Liver (tissue), 9 donors: ENCODE measurements around the gene RNF217. TPM values are rescaled to one million over a fixed set of nuclear protein-coding genes. Genes with fewer than 3 reads are reported as not detected.

Experiments used
- DNase-seq: peaks from one replicate; pipeline ENCODE4 v3.0.0-alpha.2; 2017; ENCODE audit warnings: low spot score
- H3K27ac ChIP-seq, 2 donors: one replicate each; pipeline ENCODE4 v1.7.0; 2013; ENCODE audit warnings: inconsistent platforms in 2 of 2, low read length in 2 of 2, control low read depth in 1 of 2, low read depth in 1 of 2, mild to moderate bottlenecking in 1 of 2
- H3K27me3 ChIP-seq, 4 donors: one replicate each; pipeline versions ENCODE4 v1.6.1 to v1.7.0; 2013; ENCODE audit warnings: low read length in 3 of 4, inconsistent platforms in 1 of 4, mild to moderate bottlenecking in 1 of 4, moderate library complexity in 1 of 4; ENCODE audit not compliant: control insufficient read depth in 4 of 4, insufficient read depth in 4 of 4
- H3K36me3 ChIP-seq, 4 donors: one replicate each; pipeline versions ENCODE4 v1.6.1 to v1.7.0; 2013; ENCODE audit warnings: low read length in 3 of 4, mild to moderate bottlenecking in 3 of 4, low read depth in 1 of 4, moderate library complexity in 1 of 4; ENCODE audit not compliant: control insufficient read depth in 4 of 4, insufficient read depth in 3 of 4
- H3K4me1 ChIP-seq, 4 donors: one replicate each; pipeline versions ENCODE4 v1.6.1 to v1.7.0; 2013; ENCODE audit warnings: low read length in 3 of 4, mild to moderate bottlenecking in 3 of 4, moderate library complexity in 1 of 4; ENCODE audit not compliant: control insufficient read depth in 4 of 4, insufficient read depth in 4 of 4
- H3K4me3 ChIP-seq, 3 donors: one replicate each; pipeline versions ENCODE4 v1.6.1 to v1.7.0; 2013; ENCODE audit warnings: low read length in 3 of 3, control low read depth in 1 of 3, low read depth in 1 of 3, mild to moderate bottlenecking in 1 of 3
- H3K9ac ChIP-seq, 2 donors: one replicate each; pipeline ENCODE4 v1.7.0; 2013; ENCODE audit warnings: low read length in 2 of 2, mild to moderate bottlenecking in 2 of 2, moderate library complexity in 2 of 2, control low read depth in 1 of 2, low read depth in 1 of 2
- H3K9me3 ChIP-seq, 4 donors: one replicate each; pipeline versions ENCODE4 v1.6.1 to v1.7.0; 2013; ENCODE audit warnings: low read length in 3 of 4; ENCODE audit not compliant: control insufficient read depth in 4 of 4
- EGR1 ChIP-seq, 2 donors: IDR thresholded peaks; 2 replicates each; pipeline ENCODE4 v1.6.1; 2016 to 2018; ENCODE audit warnings: antibody characterized with exemption in 2 of 2, low read depth in 2 of 2
- FOXA1 ChIP-seq: IDR thresholded peaks from 2 replicates; pipeline ENCODE4 v1.6.1; 2016; ENCODE audit warnings: antibody characterized with exemption
- FOXA2 ChIP-seq: IDR thresholded peaks from 2 replicates; pipeline ENCODE4 v1.6.1; 2016; ENCODE audit warnings: antibody characterized with exemption
- GABPA ChIP-seq, 2 donors: IDR thresholded peaks in 1 of 2; conservative IDR thresholded peaks in 1 of 2; 2 replicates each; pipeline ENCODE4 v1.6.1; 2016; ENCODE audit warnings: antibody characterized with exemption in 2 of 2, mild to moderate bottlenecking in 1 of 2, moderate library complexity in 1 of 2
- HNF4A ChIP-seq, 2 donors: conservative IDR thresholded peaks; 2 replicates each; pipeline ENCODE4 v1.6.1; 2016; ENCODE audit warnings: antibody characterized with exemption in 2 of 2, mild to moderate bottlenecking in 2 of 2
- HNF4G ChIP-seq: IDR thresholded peaks from 2 replicates; pipeline ENCODE4 v1.6.1; 2016; ENCODE audit warnings: antibody characterized with exemption
- JUND ChIP-seq, 2 donors: IDR thresholded peaks; 2 replicates each; pipeline ENCODE4 v1.6.1; 2016; ENCODE audit warnings: antibody characterized with exemption in 2 of 2
- NR2F2 ChIP-seq: IDR thresholded peaks from 2 replicates; pipeline ENCODE4 v1.6.1; 2016; ENCODE audit warnings: antibody characterized with exemption
- RXRA ChIP-seq, 2 donors: IDR thresholded peaks; 2 replicates each; pipeline ENCODE4 v1.6.1; 2017 to 2018; ENCODE audit warnings: antibody characterized with exemption in 2 of 2, mild to moderate bottlenecking in 1 of 2
- SP1 ChIP-seq: IDR thresholded peaks from 2 replicates; pipeline ENCODE4 v1.6.1; 2018; ENCODE audit warnings: antibody characterized with exemption, mild to moderate bottlenecking
- TAF1 ChIP-seq: conservative IDR thresholded peaks from 2 replicates; pipeline ENCODE4 v1.6.1; 2016; ENCODE audit warnings: antibody characterized with exemption, mild to moderate bottlenecking
- YY1 ChIP-seq: IDR thresholded peaks from 2 replicates; pipeline ENCODE4 v1.6.1; 2016; ENCODE audit warnings: antibody characterized with exemption, mild to moderate bottlenecking
- WGBS: extraction: QIAGEN DNeasy Blood & Tissue Kit; methylation state at CpG from one replicate; pipeline ENCODE4 v1.1.7; 2013; 5-methylcytosine and 5-hydroxymethylcytosine counted together
- polyA plus RNA-seq, 2 donors: library from polyadenylated mRNA; stranded (reverse) in 1 of 2; unstranded in 1 of 2; fragments of 200-250 nt in 1 of 2; fragments of >200 nt in 1 of 2; fragmentation: Nextera tagmentation in 1 of 2; extraction: Ambion mirVana in 1 of 2; gene quantifications; one replicate each; pipeline versions ENCODE4 v1.2.1 to v1.2.3, GENCODE V29; 2013 to 2015
- total RNA-seq, 2 donors: library from RNA; depleted of rRNA; stranded (reverse); fragments of >200 nt; gene quantifications; one replicate each; pipeline ENCODE4 v1.2.3, GENCODE V29; 2014
- TF ChIP-seq, protein P1 (sequence below): IDR thresholded peaks from 2 replicates; pipeline ENCODE4 v1.6.1; 2016; ENCODE audit warnings: antibody characterized with exemption
- TF ChIP-seq, protein P2 (sequence below): IDR thresholded peaks from 2 replicates; pipeline ENCODE4 v1.6.1; 2016; ENCODE audit warnings: antibody characterized with exemption
- TF ChIP-seq, protein P3 (sequence below): IDR thresholded peaks from 2 replicates; pipeline ENCODE4 v1.6.1; 2016; ENCODE audit warnings: antibody characterized with exemption
- TF ChIP-seq, protein P4 (sequence below): fragments of 150-350 bp; IDR thresholded peaks from 2 replicates; pipeline ENCODE4 v1.5.1; 2017; ENCODE audit warnings: improper control_type of control experiment, low read depth, low read length; ENCODE audit not compliant: missing input control
- donor health status: healthy.
- donor health status: healthy.
- donor health status: healthy.
- donor health status: healthy.
- donor health status: healthy.

RNF217 gene
- total and polyA plus RNA-seq, 4 donors, result 2.3 to 18.3 (median 4.1) TPM

DNA sequence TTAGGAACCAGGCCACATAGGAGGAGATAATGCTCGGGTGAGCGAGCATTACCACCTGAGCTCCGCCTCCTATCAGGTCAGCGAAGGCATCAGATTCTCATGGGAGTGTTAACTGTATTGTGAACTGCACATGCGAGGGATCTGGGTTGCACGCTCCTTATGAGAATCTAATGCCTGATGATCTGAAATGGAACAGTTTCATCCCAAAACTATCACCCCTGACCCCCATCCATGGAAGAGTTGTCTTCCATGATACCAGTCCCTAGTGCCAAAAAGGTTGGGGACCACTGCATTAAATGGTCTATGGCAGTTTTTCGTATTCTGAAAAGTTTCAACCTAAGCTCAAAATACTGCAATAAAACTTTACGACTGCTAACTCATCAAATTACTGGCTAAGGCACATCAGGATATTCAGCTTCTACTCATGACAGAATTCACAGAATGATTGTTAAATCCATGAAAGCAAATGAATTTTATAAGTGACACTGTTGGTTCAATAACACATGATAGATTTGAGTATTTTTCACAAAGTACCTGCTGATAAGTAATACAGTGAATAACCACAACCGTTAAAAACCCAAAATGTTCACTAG is 25.9 kb downstream of the RNF217 start:
- no peaks in the 10 kb centered on the region for H3K9me3 ChIP-seq
- no peak for TF ChIP-seq TAF1
- TF ChIP-seq FOXA1, result no peak
- no peak for TF ChIP-seq YY1
- TF ChIP-seq, protein P1, sequence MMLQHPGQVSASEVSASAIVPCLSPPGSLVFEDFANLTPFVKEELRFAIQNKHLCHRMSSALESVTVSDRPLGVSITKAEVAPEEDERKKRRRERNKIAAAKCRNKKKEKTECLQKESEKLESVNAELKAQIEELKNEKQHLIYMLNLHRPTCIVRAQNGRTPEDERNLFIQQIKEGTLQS, result no peak
- TF ChIP-seq FOXA2, result no peak
- no peak for TF ChIP-seq EGR1 (IDR thresholded peaks at IDR 0.05; ENCODE audit: low read depth in 2 of 2)
- TF ChIP-seq HNF4A (conservative IDR thresholded peaks at IDR 0.05), result no peak
- TF ChIP-seq, protein P2, sequence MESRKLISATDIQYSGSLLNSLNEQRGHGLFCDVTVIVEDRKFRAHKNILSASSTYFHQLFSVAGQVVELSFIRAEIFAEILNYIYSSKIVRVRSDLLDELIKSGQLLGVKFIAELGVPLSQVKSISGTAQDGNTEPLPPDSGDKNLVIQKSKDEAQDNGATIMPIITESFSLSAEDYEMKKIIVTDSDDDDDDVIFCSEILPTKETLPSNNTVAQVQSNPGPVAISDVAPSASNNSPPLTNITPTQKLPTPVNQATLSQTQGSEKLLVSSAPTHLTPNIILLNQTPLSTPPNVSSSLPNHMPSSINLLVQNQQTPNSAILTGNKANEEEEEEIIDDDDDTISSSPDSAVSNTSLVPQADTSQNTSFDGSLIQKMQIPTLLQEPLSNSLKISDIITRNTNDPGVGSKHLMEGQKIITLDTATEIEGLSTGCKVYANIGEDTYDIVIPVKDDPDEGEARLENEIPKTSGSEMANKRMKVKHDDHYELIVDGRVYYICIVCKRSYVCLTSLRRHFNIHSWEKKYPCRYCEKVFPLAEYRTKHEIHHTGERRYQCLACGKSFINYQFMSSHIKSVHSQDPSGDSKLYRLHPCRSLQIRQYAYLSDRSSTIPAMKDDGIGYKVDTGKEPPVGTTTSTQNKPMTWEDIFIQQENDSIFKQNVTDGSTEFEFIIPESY, result no peak
- no peak for TF ChIP-seq GABPA (IDR thresholded peaks at IDR 0.05 in 1 of 2, conservative IDR thresholded peaks at IDR 0.05 in 1 of 2)
- TF ChIP-seq, protein P3, sequence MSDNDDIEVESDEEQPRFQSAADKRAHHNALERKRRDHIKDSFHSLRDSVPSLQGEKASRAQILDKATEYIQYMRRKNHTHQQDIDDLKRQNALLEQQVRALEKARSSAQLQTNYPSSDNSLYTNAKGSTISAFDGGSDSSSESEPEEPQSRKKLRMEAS, result no peak
- TF ChIP-seq SP1, result no peak
- TF ChIP-seq HNF4G, result no peak
- no peak overlapping the region for H3K4me3 ChIP-seq
- DNase-seq, result no peak
- no peak overlapping the region for H3K9ac ChIP-seq
- no peaks in the 10 kb centered on the region for H3K36me3 ChIP-seq
- peaks cover 0 to 3% (median under 1%) of the 10 kb centered on the region in 4 donors for H3K4me1 ChIP-seq
- H3K27me3 ChIP-seq, result no peaks in the 10 kb centered on the region
- no peak overlapping the region for H3K27ac ChIP-seq
- 94% methylated on average over 9 of the region's 9 CpGs for WGBS

DNA sequence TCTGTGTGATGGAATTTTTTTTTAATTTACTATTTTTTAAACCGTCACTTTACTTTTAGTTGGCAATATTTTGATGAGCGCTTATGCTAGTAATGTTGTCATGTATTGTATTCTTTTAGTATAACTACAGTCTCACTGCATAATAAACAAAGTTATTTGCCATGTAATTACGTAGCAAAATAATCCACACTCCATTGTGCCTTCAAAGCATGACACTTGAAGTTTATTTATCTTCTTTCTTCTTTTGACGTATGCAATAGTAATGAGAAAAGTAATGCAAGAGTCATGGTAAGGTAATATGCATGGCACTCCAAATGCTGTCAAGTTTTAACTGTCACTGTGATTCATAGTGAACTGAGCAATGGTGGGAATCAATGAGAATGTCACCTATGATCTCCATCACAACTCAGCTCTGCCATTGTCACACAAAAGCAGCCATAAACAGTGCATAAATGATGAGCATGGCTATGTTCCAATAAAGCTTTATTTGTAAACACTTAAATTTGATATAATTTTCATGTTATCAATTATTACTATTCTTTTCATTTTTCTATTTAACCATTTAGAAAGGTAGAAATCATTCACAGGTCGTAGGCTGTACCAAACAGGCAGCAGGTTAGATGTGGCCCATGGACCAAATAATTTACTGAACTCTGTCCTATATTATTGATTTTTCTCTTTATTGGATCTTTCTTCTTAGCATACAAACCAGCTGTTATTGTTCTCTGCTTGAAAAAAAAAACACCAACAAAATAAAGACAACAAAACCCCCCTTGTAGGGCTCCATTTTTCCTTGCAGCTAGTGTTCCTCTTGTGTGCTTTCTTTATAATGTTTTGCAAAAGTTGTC is 27.1 kb downstream of the RNF217 start:
- TF ChIP-seq, protein P1, result no peak
- TF ChIP-seq HNF4A (conservative IDR thresholded peaks at IDR 0.05) (peak; percentile 16 to 62), NR2F2 (no peak)
- 84% methylated on average over 5 of the region's 5 CpGs for WGBS

DNA sequence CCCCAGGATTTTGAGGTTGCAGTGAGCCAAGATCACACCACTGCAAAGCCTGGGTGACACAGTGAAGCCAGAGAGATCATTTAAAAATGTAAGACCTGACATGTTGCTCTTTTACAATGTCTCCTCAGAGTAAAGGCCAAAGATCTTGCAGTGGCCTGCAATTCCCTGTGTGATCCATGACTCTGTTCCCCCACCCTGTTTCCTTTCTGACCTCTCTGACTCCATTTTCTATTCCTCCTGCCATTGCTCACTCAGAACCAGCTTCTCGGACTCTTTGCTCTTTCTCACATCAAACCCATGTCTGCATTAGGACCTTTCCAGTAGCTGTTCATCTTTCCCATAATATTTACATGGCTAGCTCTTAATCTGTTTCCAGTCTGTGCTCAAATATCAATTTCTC is 28.8 kb downstream of the RNF217 start:
- Histone ChIP-seq H3K9ac (no peak overlapping the region), H3K27ac (no peak overlapping the region), H3K4me3 (no peak overlapping the region), H3K36me3 (no peaks in the 10 kb centered on the region), H3K4me1 (peaks cover 0 to 9% (median 2%) of the 10 kb centered on the region in 4 donors), H3K9me3 (no peaks in the 10 kb centered on the region), H3K27me3 (no peaks in the 10 kb centered on the region)
- no peak for DNase-seq
- 98% methylated on average over 1 of the region's 1 CpG for WGBS
- no peak for TF ChIP-seq YY1
- no peak for TF ChIP-seq GABPA (IDR thresholded peaks at IDR 0.05 in 1 of 2, conservative IDR thresholded peaks at IDR 0.05 in 1 of 2)
- TF ChIP-seq, protein P2, result no peak
- no peak for TF ChIP-seq HNF4G
- TF ChIP-seq, protein P1, result no peak
- TF ChIP-seq, protein P4, sequence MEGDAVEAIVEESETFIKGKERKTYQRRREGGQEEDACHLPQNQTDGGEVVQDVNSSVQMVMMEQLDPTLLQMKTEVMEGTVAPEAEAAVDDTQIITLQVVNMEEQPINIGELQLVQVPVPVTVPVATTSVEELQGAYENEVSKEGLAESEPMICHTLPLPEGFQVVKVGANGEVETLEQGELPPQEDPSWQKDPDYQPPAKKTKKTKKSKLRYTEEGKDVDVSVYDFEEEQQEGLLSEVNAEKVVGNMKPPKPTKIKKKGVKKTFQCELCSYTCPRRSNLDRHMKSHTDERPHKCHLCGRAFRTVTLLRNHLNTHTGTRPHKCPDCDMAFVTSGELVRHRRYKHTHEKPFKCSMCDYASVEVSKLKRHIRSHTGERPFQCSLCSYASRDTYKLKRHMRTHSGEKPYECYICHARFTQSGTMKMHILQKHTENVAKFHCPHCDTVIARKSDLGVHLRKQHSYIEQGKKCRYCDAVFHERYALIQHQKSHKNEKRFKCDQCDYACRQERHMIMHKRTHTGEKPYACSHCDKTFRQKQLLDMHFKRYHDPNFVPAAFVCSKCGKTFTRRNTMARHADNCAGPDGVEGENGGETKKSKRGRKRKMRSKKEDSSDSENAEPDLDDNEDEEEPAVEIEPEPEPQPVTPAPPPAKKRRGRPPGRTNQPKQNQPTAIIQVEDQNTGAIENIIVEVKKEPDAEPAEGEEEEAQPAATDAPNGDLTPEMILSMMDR, result no peak
- TF ChIP-seq RXRA (IDR thresholded peaks at IDR 0.05), result no peak
- no peak for TF ChIP-seq JUND (IDR thresholded peaks at IDR 0.05)
- TF ChIP-seq EGR1 (IDR thresholded peaks at IDR 0.05; ENCODE audit: low read depth in 2 of 2), result no peak
- TF ChIP-seq, protein P3, result no peak

More for the DNA sequence above, 27.1 kb downstream of the RNF217 start:
- H3K27me3 ChIP-seq, result no peaks in the 10 kb centered on the region
- no peak for DNase-seq
- H3K9ac ChIP-seq, result no peak overlapping the region
- H3K9me3 ChIP-seq, result no peaks in the 10 kb centered on the region
- no peak overlapping the region for H3K27ac ChIP-seq
- H3K4me3 ChIP-seq, result no peak overlapping the region
- peaks cover 0 to 3% (median under 1%) of the 10 kb centered on the region in 4 donors for H3K4me1 ChIP-seq
- H3K36me3 ChIP-seq, result no peaks in the 10 kb centered on the region
